H1 (cell line): ENCODE measurements around the gene GLRX5. TPM values are rescaled to one million over a fixed set of nuclear protein-coding genes. Genes with fewer than 3 reads are reported as not detected.

ENCODE experiments used
- CTCF ChIA-PET: fragments of 300-600 bp; sonication (Branson Sonifier 250); formaldehyde crosslinking; loops from one replicate; lab custom pipeline; 2021; ENCODE audit not compliant: partially characterized antibody; lab: Charles Lee
- POLR2A ChIA-PET: fragments of 300-600 bp; sonication (Branson Sonifier 250); formaldehyde crosslinking; loops from one replicate; lab custom pipeline; 2021; ENCODE audit warnings: inconsistent platforms; ENCODE audit not compliant: partially characterized antibody; lab: Charles Lee
- DNase-seq, 2 experiments: peaks; one replicate each; pipeline versions ENCODE4 v3.0.0 to v3.0.0-alpha.2; 2010 to 2022; ENCODE audit warnings: low spot score in 2 of 2, low read depth in 1 of 2, mixed read lengths in 1 of 2
- FAIRE-seq: peaks from 2 replicates; lab custom pipeline; 2011; peaks lifted over from hg19 to GRCh38; lab: Jason Lieb, UNC
- H2AFZ ChIP-seq: 2 replicates; pipeline ENCODE4 v1.8.1; 2012; ENCODE audit warnings: low read length, inconsistent platforms
- H2AK5ac ChIP-seq: 2 replicates; pipeline ENCODE4 v1.6.1; 2013; ENCODE audit warnings: low read depth, low read length
- H2BK120ac ChIP-seq: replicated peaks from 2 replicates; pipeline ENCODE3; 2013; ENCODE audit warnings: low read depth, low read length, inconsistent platforms
- H2BK12ac ChIP-seq: 2 replicates; pipeline ENCODE4 v1.6.1; 2013; ENCODE audit warnings: low read depth, low read length
- H2BK15ac ChIP-seq: 2 replicates; pipeline ENCODE4 v1.6.1; 2013; ENCODE audit warnings: low read length
- H2BK20ac ChIP-seq: 2 replicates; pipeline ENCODE4 v1.6.1; 2013; ENCODE audit warnings: low read length
- H2BK5ac ChIP-seq: 2 replicates; pipeline ENCODE4 v1.6.1; 2013; ENCODE audit warnings: low read depth, low read length
- H3K14ac ChIP-seq: 2 replicates; pipeline ENCODE4 v1.6.1; 2013; ENCODE audit warnings: inconsistent platforms; ENCODE audit not compliant: insufficient read length
- H3K18ac ChIP-seq: 2 replicates; pipeline ENCODE4 v1.6.1; 2013; ENCODE audit warnings: low read length; ENCODE audit errors: extremely low read depth
- H3K23ac ChIP-seq: 2 replicates; pipeline ENCODE4 v1.6.1; 2013; ENCODE audit warnings: inconsistent platforms; ENCODE audit not compliant: insufficient read length
- H3K23me2 ChIP-seq: 2 replicates; pipeline ENCODE4 v1.6.1; 2013; ENCODE audit warnings: low read depth, low read length
- H3K27ac ChIP-seq: 2 replicates; pipeline ENCODE4 v1.6.1; 2011; ENCODE audit warnings: low read depth, low read length, inconsistent platforms
- H3K27me3 ChIP-seq, 4 experiments: replicated peaks in 1 of 4; 1 replicate in 1 of 4; 2 replicates in 3 of 4; pipeline versions ENCODE4 v1.6.1 to v1.8.1; 2011 to 2013; ENCODE audit warnings: low read length in 3 of 4, mild to moderate bottlenecking in 3 of 4, inconsistent platforms in 2 of 4, mixed read lengths in 2 of 4, moderate library complexity in 1 of 4; ENCODE audit not compliant: control insufficient read depth in 3 of 4, insufficient read depth in 3 of 4; ENCODE audit errors: extremely low read depth in 1 of 4
- H3K36me3 ChIP-seq, 4 experiments: 2 replicates each; pipeline versions ENCODE4 v1.6.1 to v1.8.1; 2011 to 2013; ENCODE audit warnings: mild to moderate bottlenecking in 4 of 4, low read length in 3 of 4, moderate library complexity in 2 of 4, control low read depth in 1 of 4, inconsistent platforms in 1 of 4; ENCODE audit not compliant: insufficient read depth in 4 of 4, control insufficient read depth in 2 of 4
- H3K4ac ChIP-seq: replicated peaks from 2 replicates; pipeline ENCODE3; 2013; ENCODE audit warnings: low read length, low read depth, mixed read lengths, inconsistent platforms; ENCODE audit not compliant: insufficient read length
- H3K4me1 ChIP-seq, 4 experiments: replicated peaks in 1 of 4; 1 replicate in 1 of 4; 2 replicates in 3 of 4; pipeline versions ENCODE4 v1.6.1 to v1.8.1; 2011 to 2013; ENCODE audit warnings: low read length in 3 of 4, inconsistent platforms in 2 of 4, mixed read lengths in 1 of 4; ENCODE audit not compliant: insufficient read depth in 4 of 4, control insufficient read depth in 3 of 4
- H3K4me2 ChIP-seq, 2 experiments: 2 replicates each; pipeline versions ENCODE4 v1.6.1 to v1.8.1; 2011 to 2013; ENCODE audit warnings: low read depth in 2 of 2, low read length in 2 of 2, control low read depth in 1 of 2, inconsistent platforms in 1 of 2, mild to moderate bottlenecking in 1 of 2; ENCODE audit not compliant: insufficient read depth in 1 of 2
- H3K4me3 ChIP-seq, 4 experiments: fragments of 200-600, 300-600 bp in 1 of 4; sonication (generic), shearing (Covaris generic), sonication (Bioruptor Twin) in 1 of 4; 2 replicates each; pipeline versions ENCODE4 v1.5.1 to v1.8.1; 2011 to 2016; ENCODE audit warnings: low read length in 4 of 4, low read depth in 3 of 4, control low read depth in 2 of 4, inconsistent platforms in 2 of 4, mild to moderate bottlenecking in 2 of 4, mixed read lengths in 1 of 4, moderate library complexity in 1 of 4; ENCODE audit not compliant: insufficient read depth in 2 of 4; ENCODE audit errors: extremely low read depth in 1 of 4
- H3K56ac ChIP-seq: replicated peaks from 2 replicates; pipeline ENCODE3; 2013; ENCODE audit warnings: low read depth, mild to moderate bottlenecking, mixed read lengths, low read length, inconsistent platforms; ENCODE audit not compliant: insufficient read length
- H3K79me1 ChIP-seq: 2 replicates; pipeline ENCODE4 v1.6.1; 2013; ENCODE audit warnings: low read depth, low read length, control low read depth
- H3K79me2 ChIP-seq, 2 experiments: 2 replicates each; pipeline versions ENCODE4 v1.6.1 to v1.8.1; 2012 to 2013; ENCODE audit warnings: low read length in 2 of 2, mild to moderate bottlenecking in 2 of 2, inconsistent platforms in 1 of 2; ENCODE audit not compliant: insufficient read depth in 2 of 2, control insufficient read depth in 1 of 2
- H3K9ac ChIP-seq, 4 experiments: replicated peaks in 1 of 4; 1 replicate in 1 of 4; 2 replicates in 3 of 4; pipeline versions ENCODE4 v1.6.1 to v1.8.1; 2011 to 2013; ENCODE audit warnings: low read depth in 3 of 4, low read length in 3 of 4, control low read depth in 2 of 4, mild to moderate bottlenecking in 2 of 4, moderate library complexity in 2 of 4, inconsistent platforms in 1 of 4; ENCODE audit errors: extremely low read depth in 1 of 4
- H3K9me3 ChIP-seq, 2 experiments: 2 replicates each; pipeline versions ENCODE4 v1.6.1 to v1.8.1; 2012 to 2013; ENCODE audit warnings: mild to moderate bottlenecking in 2 of 2, moderate library complexity in 2 of 2, control low read depth in 1 of 2, inconsistent platforms in 1 of 2, low read depth in 1 of 2, low read length in 1 of 2, mixed read lengths in 1 of 2; ENCODE audit not compliant: insufficient read depth in 2 of 2
- H4K20me1 ChIP-seq, 2 experiments: replicated peaks in 1 of 2; 2 replicates each; pipeline versions ENCODE3 to v1.8.1; 2011 to 2013; ENCODE audit warnings: inconsistent platforms in 2 of 2, low read length in 2 of 2, mild to moderate bottlenecking in 1 of 2; ENCODE audit not compliant: insufficient read depth in 2 of 2, control insufficient read depth in 1 of 2
- H4K5ac ChIP-seq: 2 replicates; pipeline ENCODE4 v1.6.1; 2013; ENCODE audit warnings: low read length, low read depth, mixed read lengths, inconsistent platforms; ENCODE audit not compliant: insufficient read length
- H4K8ac ChIP-seq: 2 replicates; pipeline ENCODE4 v1.8.0; 2013; ENCODE audit warnings: mild to moderate bottlenecking, moderate library complexity, low read length, inconsistent platforms; ENCODE audit not compliant: insufficient read depth; ENCODE audit errors: extremely low read depth
- H4K91ac ChIP-seq: replicated peaks from 2 replicates; pipeline ENCODE3; 2013; ENCODE audit warnings: low read length, mixed read lengths, inconsistent platforms; ENCODE audit not compliant: insufficient read length
- BCL11A ChIP-seq, 2 experiments: IDR thresholded peaks; one replicate each; pipeline ENCODE4 v1.6.1; 2011; ENCODE audit warnings: low read depth in 2 of 2, low read length in 2 of 2, mild to moderate bottlenecking in 2 of 2
- BRCA1 ChIP-seq: IDR thresholded peaks from 2 replicates; pipeline ENCODE4 v1.6.1; 2012; ENCODE audit warnings: low read depth, low read length, improper control_type of control experiment
- CBX8 ChIP-seq: fragments of 300-800, 300-1000 bp; sonication (generic); IDR thresholded peaks from 2 replicates; pipeline ENCODE4 v1.7.1; 2016; ENCODE audit warnings: low read depth, low read length, borderline replicate concordance
- CTCF ChIP-seq, 3 experiments: IDR thresholded peaks; 1 replicate in 2 of 3; 2 replicates in 1 of 3; pipeline versions ENCODE4 v1.5.1 to v1.6.1; 2011; ENCODE audit warnings: low read length in 3 of 3, mild to moderate bottlenecking in 3 of 3, inconsistent platforms in 2 of 3, low read depth in 1 of 3, moderate library complexity in 1 of 3; ENCODE audit not compliant: insufficient read depth in 1 of 3; ENCODE audit errors: control extremely low read depth in 1 of 3
- FOSL1 ChIP-seq: IDR thresholded peaks from 2 replicates; pipeline ENCODE4 v1.6.1; 2011; ENCODE audit warnings: mild to moderate bottlenecking, low read depth, low read length, moderate library complexity; ENCODE audit not compliant: insufficient read depth
- JUN ChIP-seq: IDR thresholded peaks from 2 replicates; pipeline ENCODE4 v1.6.1; 2011; ENCODE audit warnings: low read depth, mild to moderate bottlenecking, improper control_type of control experiment, low read length
- JUND ChIP-seq: IDR thresholded peaks from 2 replicates; pipeline ENCODE4 v1.6.1; 2011; ENCODE audit warnings: mild to moderate bottlenecking, improper control_type of control experiment, low read length
- NANOG ChIP-seq: IDR thresholded peaks from 2 replicates; pipeline ENCODE4 v1.6.1; 2011; ENCODE audit warnings: low read length, low read depth, mild to moderate bottlenecking, inconsistent platforms; ENCODE audit not compliant: insufficient read depth, poor library complexity, severe bottlenecking
- NRF1 ChIP-seq: IDR thresholded peaks from 2 replicates; pipeline ENCODE4 v1.6.1; 2011; ENCODE audit warnings: mild to moderate bottlenecking, low read depth, low read length, improper control_type of control experiment
- POLR2A ChIP-seq, 2 experiments: IDR thresholded peaks; 1 replicate in 1 of 2; 2 replicates in 1 of 2; pipeline ENCODE4 v1.6.1; 2011; ENCODE audit warnings: low read depth in 2 of 2, low read length in 2 of 2, mild to moderate bottlenecking in 2 of 2; ENCODE audit errors: control extremely low read depth in 1 of 2
- SIN3A ChIP-seq, 2 experiments: IDR thresholded peaks in 1 of 2; conservative IDR thresholded peaks in 1 of 2; 2 replicates each; pipeline ENCODE4 v1.6.1; 2011 to 2012; ENCODE audit warnings: low read length in 2 of 2, improper control_type of control experiment in 1 of 2, low read depth in 1 of 2, mild to moderate bottlenecking in 1 of 2
- SP1 ChIP-seq: IDR thresholded peaks from 2 replicates; pipeline ENCODE4 v1.6.1; 2011; ENCODE audit warnings: low read depth, low read length
- WGBS, 2 experiments: shearing (Covaris generic) in 1 of 2; methylation state at CpG; one replicate each; pipeline versions ENCODE4 v1.1.6 to v1.1.7; 2013 to 2015; ENCODE audit warnings: low lambda C conversion rate in 2 of 2, mixed read lengths in 2 of 2, inconsistent platforms in 1 of 2, low coverage in 1 of 2, missing lambda C conversion rate in 1 of 2; ENCODE audit not compliant: insufficient replicate concordance in 2 of 2, insufficient coverage in 1 of 2, insufficient read length in 1 of 2; ENCODE audit errors: extremely low coverage in 1 of 2, missing lambda C conversion rate in 1 of 2; 5-methylcytosine and 5-hydroxymethylcytosine counted together
- polyA plus RNA-seq, 7 experiments: library from polyadenylated mRNA; depleted of rRNA in 3 of 7; stranded (reverse) in 5 of 7; unstranded in 2 of 7; fragments of >200 nt in 5 of 7; fragments of 200-250 nt in 2 of 7; gene quantifications; 1 replicate in 5 of 7; 2 replicates in 1 of 7; 4 replicates in 1 of 7; pipeline versions ENCODE4 v1.2.1 to v1.2.3, GENCODE V29; 2011 to 2013; ENCODE audit warnings: missing spikeins in 2 of 7, mixed read lengths in 2 of 7
- total RNA-seq: library from RNA; stranded (reverse); fragmentation: NEBNext Ultra II Directional; extraction: Animal tissue kit (Norgen Biotek cat#: 25700); gene quantifications from 2 replicates; pipeline ENCODE4 v1.2.1, GENCODE V29; 2021

Gene GLRX5
- total and polyA plus RNA-seq, 2 of the 8 experiments (the other 6 are each of a cell fraction or from before 2014, with no cell fraction given), result 70.1 to 88.8 TPM

GRCh38 chr14:95493503-95493902 lies 41.3 kb upstream of the GLRX5 start:
- no peak overlapping the region for H2BK15ac ChIP-seq
- H2BK120ac ChIP-seq, result no peak overlapping the region
- no peaks in the 10 kb centered on the region for H3K36me3 ChIP-seq
- H2AK5ac ChIP-seq, result no peak overlapping the region
- H2BK20ac ChIP-seq, result no peak overlapping the region
- no peak overlapping the region for H3K18ac ChIP-seq
- 89% methylated on average over 5 of the region's 5 CpGs; no CpG with 5 or more reads in 1 of the 2 experiments for WGBS, 2 experiments
- no peak overlapping the region for H2BK5ac ChIP-seq
- H2BK12ac ChIP-seq, result no peak overlapping the region
- H3K23ac ChIP-seq, result no peak overlapping the region
- peaks cover 0 to 3% of the 10 kb centered on the region in 2 experiments for H4K20me1 ChIP-seq
- H4K91ac ChIP-seq, result no peak overlapping the region
- H3K9me3 ChIP-seq, result no peaks in the 10 kb centered on the region
- H3K9ac ChIP-seq, result no peak overlapping the region
- H3K4me3 ChIP-seq, result no peak overlapping the region
- no peak overlapping the region for H3K14ac ChIP-seq
- no peaks in the 10 kb centered on the region for H3K79me1 ChIP-seq
- H4K5ac ChIP-seq, result no peak overlapping the region
- no peak for FAIRE-seq
- POLR2A ChIA-PET, result interaction anchor here (0.7 kb wide), 1 partner anchor 34 kb away, joined by 3 read pairs; no protein-coding TSS in a partner anchor
- H3K56ac ChIP-seq, result no peak overlapping the region
- H3K27ac ChIP-seq, result no peak overlapping the region
- no peak overlapping the region for H4K8ac ChIP-seq
- H2AFZ ChIP-seq, result no peak overlapping the region
- H3K4me1 ChIP-seq, result no peaks in the 10 kb centered on the region
- no peak overlapping the region for H3K4ac ChIP-seq
- H3K4me2 ChIP-seq, result no peak overlapping the region
- CTCF ChIA-PET, result interaction anchor here (0.6 to 1.7 kb wide), 8 partner anchors 16 to 190 kb away, joined by 3 to 7 read pairs (median 3); no protein-coding TSS in a partner anchor
- no peak for DNase-seq
- no peaks in the 10 kb centered on the region for H3K79me2 ChIP-seq
- H3K27me3 ChIP-seq, result no peaks in the 10 kb centered on the region
- H3K23me2 ChIP-seq, result no peaks in the 10 kb centered on the region
- TF ChIP-seq BRCA1 (no peak), CTCF (IDR thresholded peaks at IDR 0.05; ENCODE audit: control extremely low read depth in 1 of 3, insufficient read depth in 1 of 3, low read depth in 1 of 3, low read length in 3 of 3) (no peak), CBX8 (no peak), SP1 (no peak), SIN3A (conservative IDR thresholded peaks at IDR 0.05 in 1 of 2, IDR thresholded peaks at IDR 0.05 in 1 of 2; ENCODE audit: low read depth in 1 of 2, low read length in 2 of 2) (no peak), NANOG (no peak), JUND (no peak), JUN (no peak), FOSL1 (no peak), BCL11A (IDR thresholded peaks at IDR 0.05; ENCODE audit: low read depth in 2 of 2, low read length in 2 of 2) (no peak), NRF1 (no peak), POLR2A (IDR thresholded peaks at IDR 0.05; ENCODE audit: control extremely low read depth in 1 of 2, low read depth in 2 of 2, low read length in 2 of 2) (no peak)
